ENCODE data around the gene SNX15. TPM values are rescaled to one million over a fixed set of nuclear protein-coding genes. Genes with fewer than 3 reads are reported as not detected.
"Not testable (repeated sequence)": the region's sequence is repeated elsewhere in the genome, so short reads cannot be mapped to it uniquely, and the experiment has no call there.

The SNX15 gene, protein sequence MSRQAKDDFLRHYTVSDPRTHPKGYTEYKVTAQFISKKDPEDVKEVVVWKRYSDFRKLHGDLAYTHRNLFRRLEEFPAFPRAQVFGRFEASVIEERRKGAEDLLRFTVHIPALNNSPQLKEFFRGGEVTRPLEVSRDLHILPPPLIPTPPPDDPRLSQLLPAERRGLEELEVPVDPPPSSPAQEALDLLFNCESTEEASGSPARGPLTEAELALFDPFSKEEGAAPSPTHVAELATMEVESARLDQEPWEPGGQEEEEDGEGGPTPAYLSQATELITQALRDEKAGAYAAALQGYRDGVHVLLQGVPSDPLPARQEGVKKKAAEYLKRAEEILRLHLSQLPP
- 10 to 100 TPM; 20.7 to 22.7 TPM for total RNA-seq

DNA sequence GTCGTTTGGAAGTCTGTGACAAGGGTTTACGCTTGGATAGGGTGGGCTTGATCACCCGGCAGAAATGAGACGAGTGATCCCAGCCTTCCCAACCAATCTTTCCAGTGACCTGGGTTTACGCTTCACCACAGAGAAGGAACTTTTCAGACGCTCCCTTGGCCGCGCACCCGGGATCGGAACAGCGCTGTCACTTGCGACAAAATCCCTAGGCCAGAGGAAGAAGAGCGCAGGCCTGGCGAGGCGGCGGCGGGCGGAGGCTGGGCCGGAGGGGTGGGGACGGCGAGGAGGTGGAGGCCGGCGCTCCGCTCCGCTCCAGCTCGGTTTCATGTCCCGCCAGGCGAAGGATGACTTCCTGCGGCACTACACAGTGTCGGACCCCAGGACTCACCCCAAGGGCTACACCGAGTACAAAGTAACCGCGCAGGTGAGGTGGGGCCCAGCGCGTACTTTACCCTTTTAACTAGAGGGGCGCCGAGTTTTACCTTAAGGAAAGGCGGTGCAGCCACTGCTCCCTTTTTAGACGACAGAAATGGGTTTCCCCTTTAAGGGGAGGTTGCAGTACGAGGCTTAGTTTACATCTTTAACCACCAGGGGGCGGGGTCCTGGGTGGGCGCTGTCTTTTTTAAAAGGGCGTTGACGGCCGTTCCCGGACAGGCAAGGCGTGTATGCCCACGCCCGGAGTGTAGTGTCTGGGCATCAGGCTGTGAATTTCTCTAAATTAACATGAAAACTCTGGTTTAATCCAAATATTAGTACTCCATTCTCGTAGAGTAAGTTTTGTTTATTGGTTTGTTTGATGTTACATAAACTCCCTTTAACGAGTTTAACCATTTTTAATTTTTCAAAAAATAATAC is at the start of gene SNX15:
Gene SNX15, plus strand, starts transcription at position 227 of the 855 bp plus-strand sequence. Its CDS starts 99 bp downstream, at position 326.
- H3K4me1 ChIP-seq (ENCODE audit: control insufficient read depth in 1 of 2, low read depth in 2 of 2), result peaks cover 7 to 14% of the 10 kb centered on the region in 2 donors
- peak within 1 kb of the TSS; percentile 75 to 77 for H3K27ac ChIP-seq
- H3K4me3 ChIP-seq, result peak within 1 kb of the TSS; percentile 75
- H3K9me3 ChIP-seq, result no peaks in the 10 kb centered on the region
- TF ChIP-seq, protein P1, sequence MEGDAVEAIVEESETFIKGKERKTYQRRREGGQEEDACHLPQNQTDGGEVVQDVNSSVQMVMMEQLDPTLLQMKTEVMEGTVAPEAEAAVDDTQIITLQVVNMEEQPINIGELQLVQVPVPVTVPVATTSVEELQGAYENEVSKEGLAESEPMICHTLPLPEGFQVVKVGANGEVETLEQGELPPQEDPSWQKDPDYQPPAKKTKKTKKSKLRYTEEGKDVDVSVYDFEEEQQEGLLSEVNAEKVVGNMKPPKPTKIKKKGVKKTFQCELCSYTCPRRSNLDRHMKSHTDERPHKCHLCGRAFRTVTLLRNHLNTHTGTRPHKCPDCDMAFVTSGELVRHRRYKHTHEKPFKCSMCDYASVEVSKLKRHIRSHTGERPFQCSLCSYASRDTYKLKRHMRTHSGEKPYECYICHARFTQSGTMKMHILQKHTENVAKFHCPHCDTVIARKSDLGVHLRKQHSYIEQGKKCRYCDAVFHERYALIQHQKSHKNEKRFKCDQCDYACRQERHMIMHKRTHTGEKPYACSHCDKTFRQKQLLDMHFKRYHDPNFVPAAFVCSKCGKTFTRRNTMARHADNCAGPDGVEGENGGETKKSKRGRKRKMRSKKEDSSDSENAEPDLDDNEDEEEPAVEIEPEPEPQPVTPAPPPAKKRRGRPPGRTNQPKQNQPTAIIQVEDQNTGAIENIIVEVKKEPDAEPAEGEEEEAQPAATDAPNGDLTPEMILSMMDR (IDR thresholded peaks at IDR 0.05), result peak; percentile 86
- peak; percentile 86 for DNase-seq (ENCODE audit: low spot score)
- no peaks in the 10 kb centered on the region for H3K27me3 ChIP-seq (replicated peaks; ENCODE audit: insufficient read depth)
- peaks cover 12% of the 10 kb centered on the region for H3K36me3 ChIP-seq
- ATAC-seq (ENCODE audit: insufficient number of reproducible peaks, low FRiP score, low read depth), result peak; percentile 94

- H3K4me1 ChIP-seq (ENCODE audit: control insufficient read depth in 1 of 2, low read depth in 2 of 2); DNase-seq (ENCODE audit: low spot score); H3K36me3 ChIP-seq; ATAC-seq (ENCODE audit: insufficient number of reproducible peaks, low FRiP score, low read depth); H3K9me3 ChIP-seq; H3K27ac ChIP-seq; H3K4me3 ChIP-seq; H3K27me3 ChIP-seq (replicated peaks; ENCODE audit: insufficient read depth): not testable (repeated sequence)
These were observed 43.9 kb upstream of the SNX15 start for GRCh38 chr11:64983339-64983738.

DNA sequence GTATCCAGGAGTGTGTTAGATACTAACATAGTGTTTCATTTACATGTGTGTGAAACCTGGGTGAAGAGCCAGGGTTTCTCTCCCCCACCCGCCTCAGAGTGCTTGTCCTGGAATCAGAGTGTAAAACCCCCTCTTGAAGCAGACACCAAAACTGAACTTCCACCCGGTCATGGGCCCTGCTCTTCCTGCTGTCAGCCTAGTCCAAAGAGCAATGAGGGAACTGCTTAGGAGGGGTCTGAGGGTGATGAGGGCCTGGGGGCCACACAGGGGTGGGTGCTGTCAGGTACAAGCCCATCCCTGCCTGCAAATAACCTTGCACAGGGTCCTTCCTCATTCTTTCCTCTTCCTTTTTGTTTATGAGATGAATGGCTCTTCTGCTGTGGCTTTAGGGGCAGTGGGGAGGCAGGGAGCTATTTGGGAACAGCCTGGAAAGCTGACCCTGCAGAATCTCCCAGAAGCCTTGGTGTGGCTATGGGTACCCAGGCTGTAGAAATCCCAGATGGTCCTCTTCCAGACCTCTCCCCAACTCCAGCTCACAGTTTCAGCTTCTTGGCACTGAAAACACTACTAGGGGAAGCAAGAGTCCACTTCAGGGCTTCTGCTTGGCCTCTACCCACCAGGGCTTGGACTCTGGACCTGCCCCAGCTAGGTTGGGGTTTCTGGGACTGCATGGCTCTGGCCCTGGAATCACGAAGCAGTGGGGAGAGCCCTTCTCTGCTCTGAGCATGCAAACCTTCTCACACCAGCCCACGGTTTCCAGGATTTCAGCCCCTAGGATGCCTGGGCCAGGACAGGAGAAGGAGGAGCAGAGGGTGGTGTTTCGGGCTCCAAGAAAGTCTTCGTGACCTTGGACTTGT is 39.0 kb upstream of the SNX15 start:
- Histone ChIP-seq H3K9me3 (no peaks in the 10 kb centered on the region), H3K36me3 (no peaks in the 10 kb centered on the region), H3K27me3 (replicated peaks; ENCODE audit: insufficient read depth) (no peaks in the 10 kb centered on the region), H3K4me1 (ENCODE audit: control insufficient read depth in 1 of 2, low read depth in 2 of 2) (peaks cover 0 to 4% of the 10 kb centered on the region in 2 donors), H3K27ac (no peak overlapping the region), H3K4me3 (no peak overlapping the region)
- DNase-seq (ENCODE audit: low spot score), result no peak
- TF ChIP-seq, protein P1 (IDR thresholded peaks at IDR 0.05), result no peak
- no peak for ATAC-seq (ENCODE audit: insufficient number of reproducible peaks, low FRiP score, low read depth)

DNA sequence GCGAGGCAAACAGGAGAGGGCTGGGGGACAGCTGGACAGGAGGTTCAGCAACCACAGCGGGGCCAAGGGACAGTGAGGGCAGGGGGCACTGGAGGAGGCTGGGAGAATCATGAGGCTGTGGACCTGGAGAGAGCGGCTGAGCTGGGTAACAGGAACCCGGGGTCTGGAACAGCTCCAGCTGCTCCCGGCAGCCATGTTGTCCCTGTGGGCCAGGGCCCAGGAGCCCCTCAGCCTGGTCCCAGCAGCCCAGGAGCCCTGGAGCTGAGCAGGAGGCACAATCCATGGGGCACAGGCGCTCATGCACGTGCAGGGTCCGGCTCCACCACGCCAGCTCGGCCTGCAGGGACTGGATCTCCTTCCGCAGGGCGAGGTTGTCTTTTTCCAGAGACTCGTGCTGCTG is 37.8 kb upstream of the SNX15 start:
- no peaks in the 10 kb centered on the region for H3K27me3 ChIP-seq (replicated peaks; ENCODE audit: insufficient read depth)
- H3K27ac ChIP-seq, result no peak overlapping the region
- no peak for ATAC-seq (ENCODE audit: insufficient number of reproducible peaks, low FRiP score, low read depth)
- H3K4me1 ChIP-seq (ENCODE audit: control insufficient read depth in 1 of 2, low read depth in 2 of 2), result peaks cover 0 to 4% of the 10 kb centered on the region in 2 donors
- DNase-seq (ENCODE audit: low spot score), result no peak
- TF ChIP-seq, protein P1 (IDR thresholded peaks at IDR 0.05), result no peak
- H3K36me3 ChIP-seq, result no peaks in the 10 kb centered on the region
- H3K9me3 ChIP-seq, result no peaks in the 10 kb centered on the region
- H3K4me3 ChIP-seq, result no peak overlapping the region

DNA sequence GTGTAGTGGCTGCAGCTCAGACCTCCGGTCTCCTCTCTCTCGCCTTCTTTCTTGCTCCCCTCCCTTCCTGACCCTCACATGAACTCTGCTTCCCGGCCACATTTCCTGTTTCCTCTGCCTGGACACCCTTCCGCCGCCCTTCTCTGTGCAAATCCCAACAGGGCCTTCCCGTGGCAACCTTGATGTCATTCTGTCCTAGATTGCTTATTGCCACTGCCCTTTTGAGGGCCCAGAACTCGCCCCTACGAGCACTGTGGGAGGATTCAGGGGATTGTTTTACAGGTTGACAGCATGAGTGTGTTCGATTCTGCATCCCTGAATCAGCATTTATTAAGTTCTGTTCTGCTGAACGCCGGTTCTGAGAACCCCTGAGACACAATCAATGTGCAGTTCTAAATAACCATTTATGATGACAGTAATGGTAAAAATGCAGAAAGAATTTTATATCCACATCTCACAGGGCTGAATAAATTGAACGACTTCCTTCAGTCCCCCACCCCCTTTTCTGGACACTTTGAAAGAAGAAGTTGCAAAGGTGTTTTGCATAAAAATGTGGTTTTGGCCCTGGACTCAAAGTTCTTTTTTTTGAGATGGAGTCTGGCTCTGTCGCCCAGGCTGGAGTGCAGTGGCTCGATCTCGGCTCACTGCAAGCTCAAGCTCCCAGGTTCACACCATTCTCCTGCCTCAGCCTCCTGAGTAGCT is 36.9 kb upstream of the SNX15 start:
- no peak overlapping the region for H3K27ac ChIP-seq
- H3K36me3 ChIP-seq, result no peaks in the 10 kb centered on the region
- no peaks in the 10 kb centered on the region for H3K27me3 ChIP-seq (replicated peaks; ENCODE audit: insufficient read depth)
- no peak overlapping the region for H3K4me3 ChIP-seq
- ATAC-seq (ENCODE audit: insufficient number of reproducible peaks, low FRiP score, low read depth) (no peak), DNase-seq (ENCODE audit: low spot score) (no peak)
- H3K4me1 ChIP-seq (ENCODE audit: control insufficient read depth in 1 of 2, low read depth in 2 of 2), result peaks cover 0 to 4% of the 10 kb centered on the region in 2 donors
- TF ChIP-seq, protein P1 (IDR thresholded peaks at IDR 0.05), result no peak
- no peaks in the 10 kb centered on the region for H3K9me3 ChIP-seq
